Activated CD8-positive, alpha-beta memory T cell treated with anti-CD3 and anti-CD28 coated beads for 4 hours (primary cell): Measurements from ENCODE around the gene TMEM218.

Experiments
- DNase-seq, 2 donors: peaks; one replicate each; pipeline ENCODE4 v3.0.0-alpha.2; 2020; ENCODE audit warnings: low read depth in 2 of 2

The TMEM218 gene

GRCh38 chr11:125111343-125112207 is at the start of gene TMEM218:
TMEM218 (minus strand) TSS chr11:125111626; CDS start chr11:125102241, 9,385 bp downstream.
- peak; percentile 92 for DNase-seq

- DNase-seq = no peak
Measured at GRCh38 chr11:125157953-125158680, 46.7 kb upstream of the TMEM218 start.

GRCh38 chr11:125157118-125157733 is 45.8 kb upstream of the TMEM218 start:
- DNase-seq = no peak

GRCh38 chr11:125156346-125157117 is 45.1 kb upstream of the TMEM218 start:
- no peak for DNase-seq

- DNase-seq = no peak
Measured at GRCh38 chr11:125155767-125156166, 44.3 kb upstream of the TMEM218 start.

GRCh38 chr11:125155100-125155444 is 43.6 kb upstream of the TMEM218 start:
- DNase-seq = no peak

- no peak for DNase-seq
Measured at GRCh38 chr11:125154378-125155099, 43.1 kb upstream of the TMEM218 start.

DNA sequence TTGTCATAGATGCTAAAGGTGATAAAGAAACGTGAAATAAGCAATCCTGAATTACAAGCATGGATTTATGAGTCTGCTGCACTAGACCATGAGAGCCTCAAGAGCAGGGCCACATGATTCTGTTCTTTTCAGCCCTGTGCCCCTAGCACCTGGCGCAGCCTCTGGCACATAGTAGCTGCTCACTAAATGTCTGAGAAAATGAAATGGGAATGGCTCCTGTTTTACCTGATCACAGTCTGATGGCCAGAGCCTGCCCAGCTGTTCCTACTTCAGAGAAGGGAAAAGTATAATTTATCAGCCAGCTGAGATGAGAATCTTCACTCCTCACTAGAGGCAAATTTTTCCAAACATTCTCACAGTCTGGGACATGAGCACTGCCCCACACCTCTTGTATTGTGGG is 42.4 kb upstream of the TMEM218 start:
- no peak for DNase-seq

DNA sequence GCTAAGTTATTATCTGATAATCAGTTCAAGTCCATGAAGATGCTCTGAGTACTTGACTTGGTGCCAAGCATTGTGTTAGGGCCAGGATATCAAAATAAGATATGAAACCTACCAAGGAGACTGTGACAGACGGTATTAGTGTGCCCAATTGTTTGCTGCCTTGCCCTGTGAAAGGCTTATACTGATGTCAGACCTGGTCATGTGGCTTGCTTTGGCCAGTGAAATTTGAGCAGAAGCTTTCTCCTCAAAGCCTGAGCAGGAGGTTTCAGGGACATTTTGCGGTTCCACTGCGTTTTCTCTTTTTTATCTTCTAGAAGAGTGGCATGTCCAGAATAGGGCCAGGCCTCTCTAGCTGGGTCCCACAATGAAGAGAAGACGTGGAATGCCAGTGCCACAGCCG is 37.3 kb upstream of the TMEM218 start:
- DNase-seq = no peak

DNA sequence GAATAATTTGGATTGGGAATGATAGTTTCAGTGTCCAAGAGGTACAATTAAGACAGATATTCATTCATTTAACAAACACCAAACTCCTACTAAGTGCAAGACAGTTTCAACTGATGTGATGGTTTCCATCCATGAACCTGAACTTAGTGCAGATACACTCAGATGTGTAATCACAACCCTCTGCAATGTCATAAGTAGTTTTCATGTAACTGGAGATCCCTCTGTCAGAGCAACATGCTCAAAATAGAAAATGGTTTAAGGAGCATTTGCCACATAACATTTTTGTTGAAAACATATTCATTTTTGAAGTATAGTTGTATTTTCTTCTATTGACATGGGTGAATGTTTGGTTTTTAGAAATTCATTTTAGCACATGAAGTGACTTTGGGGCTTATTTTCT is 36.6 kb upstream of the TMEM218 start:
- DNase-seq = no peak

- DNase-seq = no peak
Measured at GRCh38 chr11:125147280-125147679, 35.9 kb upstream of the TMEM218 start.

DNA sequence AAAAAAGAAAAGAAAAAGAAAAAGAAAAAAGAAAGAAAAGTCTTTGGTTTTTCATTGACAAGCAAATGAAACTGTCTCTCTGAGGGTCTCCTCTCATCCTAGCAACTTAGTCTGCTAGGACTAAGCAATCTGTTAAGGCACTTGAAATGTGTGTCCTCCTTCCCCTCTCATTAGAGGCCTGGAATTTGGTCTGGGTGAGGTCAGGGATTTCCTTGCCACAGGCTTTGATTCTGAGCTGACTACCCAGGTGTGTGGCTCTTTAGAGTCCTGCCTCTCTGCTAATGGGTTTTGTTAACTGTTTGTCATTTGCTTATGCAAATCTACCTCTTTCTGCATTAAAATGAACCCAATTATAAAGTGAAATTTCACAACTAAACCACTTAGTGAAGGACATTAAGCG is 34.8 kb upstream of the TMEM218 start:
- no peak for DNase-seq

DNA sequence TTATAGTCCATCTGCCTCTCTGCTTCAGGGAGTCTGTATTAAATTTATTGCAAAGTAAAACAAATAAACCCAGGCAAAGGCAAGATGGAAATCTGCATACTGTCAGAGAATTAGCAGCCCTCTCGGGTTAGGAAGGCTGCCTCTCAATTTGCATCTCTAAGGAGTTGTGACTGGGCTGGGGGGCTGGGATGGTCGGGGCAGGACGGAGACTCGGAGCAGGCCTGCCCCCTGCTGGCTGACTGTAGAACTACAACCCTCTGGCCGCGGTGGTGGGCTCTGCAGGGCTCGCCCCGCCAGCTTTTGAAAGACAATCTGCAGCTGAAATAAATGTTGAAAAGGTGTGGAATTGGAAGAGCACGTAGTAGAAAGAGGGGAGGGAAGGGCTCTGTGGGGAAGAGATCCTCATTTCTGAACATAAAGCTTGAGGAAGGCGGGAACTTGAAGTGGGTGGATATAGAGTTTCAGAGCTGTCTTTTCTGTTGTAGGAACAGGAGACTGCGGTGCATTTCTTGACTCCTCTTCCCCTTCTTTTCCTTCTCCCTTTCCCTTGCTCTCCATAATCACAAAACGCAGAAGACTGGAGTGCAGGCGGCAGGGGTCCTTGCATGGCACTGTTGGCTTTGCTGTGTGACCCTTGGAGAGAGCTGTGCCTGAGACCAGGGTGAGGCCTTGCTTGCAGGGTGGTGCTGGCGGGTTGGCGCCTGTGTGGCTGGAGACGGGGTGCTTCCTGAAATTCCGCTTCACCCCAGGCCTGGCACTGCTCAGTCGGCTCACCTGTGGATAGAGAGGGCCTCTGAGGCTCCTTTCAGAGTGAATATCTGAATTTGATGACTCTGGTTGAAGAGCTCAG is 30.5 kb upstream of the TMEM218 start:
- peak in 1 of 2 donors; percentile 20 for DNase-seq

- no peak for DNase-seq
Measured at GRCh38 chr11:125141178-125141577, 29.8 kb upstream of the TMEM218 start.

- DNase-seq = no peak
Measured at GRCh38 chr11:125140233-125140632, 28.8 kb upstream of the TMEM218 start.

DNA sequence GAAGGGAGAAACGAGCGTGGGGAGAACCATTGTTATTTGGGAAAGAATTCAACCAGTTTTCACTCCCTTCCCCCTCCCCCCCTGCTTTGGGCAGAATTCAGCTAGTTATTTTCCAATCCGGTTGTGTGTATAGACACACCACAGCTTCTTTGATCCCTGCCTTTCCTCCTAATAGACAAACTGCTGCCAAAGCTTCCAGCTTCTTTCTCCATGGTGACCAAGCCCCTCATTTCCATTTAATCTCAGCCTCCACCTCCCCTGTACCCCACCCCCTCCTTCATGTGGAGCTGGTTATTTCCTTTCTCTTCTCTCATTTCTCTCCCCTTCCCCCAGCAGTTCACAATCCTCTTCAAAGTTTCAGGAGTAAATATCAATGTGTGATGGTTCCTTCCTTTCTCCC is 28.4 kb upstream of the TMEM218 start:
- DNase-seq = no peak

DNA sequence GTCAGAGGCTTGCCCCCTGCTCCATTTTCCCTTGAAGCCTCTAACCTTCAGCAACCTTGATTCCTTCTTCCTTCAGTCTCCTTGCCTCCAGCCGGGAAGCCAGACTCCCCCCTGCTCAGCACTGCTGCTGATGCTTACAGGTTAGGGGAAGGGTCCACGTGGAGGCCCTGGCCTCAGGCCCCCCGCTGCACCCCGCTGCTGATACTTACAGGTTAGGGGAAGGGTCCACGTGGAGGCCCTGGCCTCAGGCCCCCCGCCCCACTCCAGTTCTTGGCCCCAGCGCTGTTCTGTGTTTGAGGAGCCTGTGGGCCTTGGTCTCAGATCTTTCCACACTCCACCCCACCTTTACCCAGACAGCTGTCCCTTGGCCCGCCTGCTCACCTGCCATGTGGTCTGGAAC is 27.5 kb upstream of the TMEM218 start:
- DNase-seq = no peak

- DNase-seq = no peak
Measured at GRCh38 chr11:125136001-125136400, 24.6 kb upstream of the TMEM218 start.

- DNase-seq = no peak
Measured at GRCh38 chr11:125132596-125132995, 21.2 kb upstream of the TMEM218 start.

GRCh38 chr11:125132071-125132470 is 20.6 kb upstream of the TMEM218 start:
- DNase-seq = no peak
